ENCODE results near the gene TSPO.

TSPO gene

DNA sequence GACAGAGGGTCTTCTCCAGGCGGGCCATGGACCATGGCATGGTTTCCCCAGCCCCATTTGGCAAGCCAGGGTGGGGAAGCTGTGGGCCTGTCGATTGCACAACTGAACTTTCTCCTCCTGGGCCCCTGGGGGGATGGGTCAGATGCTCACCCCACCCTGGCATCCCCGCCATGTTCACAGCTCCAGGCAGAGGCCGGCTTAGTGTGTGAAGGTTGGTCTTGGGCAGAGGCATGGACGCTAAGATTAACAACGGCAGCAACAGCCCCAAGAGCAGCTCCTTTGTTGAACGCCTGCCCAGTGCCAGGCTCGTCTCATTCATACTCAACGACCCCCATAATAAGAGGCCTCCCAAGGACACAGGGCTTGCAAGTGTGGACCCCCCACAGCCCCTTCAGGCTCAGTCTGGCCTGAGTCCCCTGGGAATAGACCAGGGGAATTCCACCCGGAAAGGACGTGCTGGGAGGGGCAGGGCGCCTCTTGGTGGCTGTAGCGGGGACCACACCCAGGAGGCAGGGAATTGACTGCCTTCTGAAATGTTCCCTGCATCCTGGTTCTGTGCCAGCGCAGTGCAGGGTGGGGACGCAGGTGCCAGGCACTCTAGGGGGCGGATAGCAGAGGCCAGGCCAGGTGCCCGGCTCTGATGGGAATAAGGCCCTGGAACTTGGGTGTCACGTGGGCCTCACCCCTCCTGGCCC lies 8.3 kb downstream of the TSPO start:
- DNase-seq = no peak

DNA sequence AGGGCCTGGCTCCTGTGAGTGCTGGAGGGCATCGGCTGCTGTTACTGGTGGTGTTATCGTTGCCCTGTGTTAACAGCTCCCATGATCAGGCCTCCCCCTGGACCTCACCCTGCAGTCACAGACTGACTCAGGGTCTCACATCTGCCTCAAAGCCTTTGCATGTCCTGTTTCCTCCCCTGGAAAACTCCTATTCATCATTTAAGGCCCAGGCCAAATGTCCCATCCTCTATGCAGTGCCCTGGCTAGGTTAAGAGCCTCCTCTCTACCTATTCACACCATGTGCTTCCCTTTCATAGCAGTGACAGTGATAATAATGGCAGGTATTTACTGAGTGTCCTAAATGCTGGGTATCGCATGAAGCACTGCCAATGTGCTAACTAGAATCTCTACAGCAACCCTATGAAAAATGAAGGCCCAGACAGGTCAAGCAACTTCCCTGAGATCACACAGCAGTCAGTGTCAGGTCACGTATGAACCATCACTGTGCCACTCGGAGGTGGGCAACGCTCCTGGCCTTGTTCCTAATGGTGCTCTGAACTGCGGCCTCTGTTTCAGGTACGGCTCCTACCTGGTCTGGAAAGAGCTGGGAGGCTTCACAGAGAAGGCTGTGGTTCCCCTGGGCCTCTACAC lies 9.3 kb downstream of the TSPO start:
- DNase-seq = no peak

- no peak for DNase-seq
Observed at GRCh38 chr22:43162412-43163150, 11.2 kb downstream of the TSPO start.

- DNase-seq = no peak
Observed at GRCh38 chr22:43163241-43163795, 12.0 kb downstream of the TSPO start.

GRCh38 chr22:43164636-43165035 lies 13.3 kb downstream of the TSPO start:
- DNase-seq = no peak

- DNase-seq = no peak
Observed at GRCh38 chr22:43166132-43166930, 15.0 kb downstream of the TSPO start.

DNA sequence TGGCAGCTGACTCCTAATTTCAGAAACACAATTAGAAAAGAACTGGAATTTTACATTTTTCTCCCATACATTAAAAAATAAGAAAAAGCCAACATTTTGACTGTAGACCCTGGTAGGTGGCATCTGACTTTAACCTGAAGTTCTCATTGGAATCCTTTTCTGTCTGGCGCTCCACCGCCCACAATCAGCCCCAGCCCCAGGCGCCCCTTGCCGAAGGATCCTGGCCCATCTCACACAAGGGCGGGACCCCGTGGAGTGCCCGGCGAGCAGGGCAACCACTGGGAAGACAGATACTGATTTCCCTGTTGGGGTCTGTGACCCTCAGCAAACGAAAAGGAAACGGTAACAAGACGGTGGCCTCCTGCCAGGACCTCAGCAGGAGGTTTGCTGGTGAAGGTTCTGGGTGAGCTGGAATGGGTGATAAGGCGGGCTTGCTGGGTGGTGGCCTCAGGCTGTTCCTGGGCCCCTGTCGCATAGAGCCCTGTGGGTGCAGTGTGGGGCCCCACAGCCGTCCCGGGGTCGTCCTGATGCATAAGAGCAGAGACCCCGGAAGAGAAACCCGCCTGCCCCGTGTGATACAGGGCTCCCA lies 15.7 kb downstream of the TSPO start:
- DNase-seq = no peak

DNA sequence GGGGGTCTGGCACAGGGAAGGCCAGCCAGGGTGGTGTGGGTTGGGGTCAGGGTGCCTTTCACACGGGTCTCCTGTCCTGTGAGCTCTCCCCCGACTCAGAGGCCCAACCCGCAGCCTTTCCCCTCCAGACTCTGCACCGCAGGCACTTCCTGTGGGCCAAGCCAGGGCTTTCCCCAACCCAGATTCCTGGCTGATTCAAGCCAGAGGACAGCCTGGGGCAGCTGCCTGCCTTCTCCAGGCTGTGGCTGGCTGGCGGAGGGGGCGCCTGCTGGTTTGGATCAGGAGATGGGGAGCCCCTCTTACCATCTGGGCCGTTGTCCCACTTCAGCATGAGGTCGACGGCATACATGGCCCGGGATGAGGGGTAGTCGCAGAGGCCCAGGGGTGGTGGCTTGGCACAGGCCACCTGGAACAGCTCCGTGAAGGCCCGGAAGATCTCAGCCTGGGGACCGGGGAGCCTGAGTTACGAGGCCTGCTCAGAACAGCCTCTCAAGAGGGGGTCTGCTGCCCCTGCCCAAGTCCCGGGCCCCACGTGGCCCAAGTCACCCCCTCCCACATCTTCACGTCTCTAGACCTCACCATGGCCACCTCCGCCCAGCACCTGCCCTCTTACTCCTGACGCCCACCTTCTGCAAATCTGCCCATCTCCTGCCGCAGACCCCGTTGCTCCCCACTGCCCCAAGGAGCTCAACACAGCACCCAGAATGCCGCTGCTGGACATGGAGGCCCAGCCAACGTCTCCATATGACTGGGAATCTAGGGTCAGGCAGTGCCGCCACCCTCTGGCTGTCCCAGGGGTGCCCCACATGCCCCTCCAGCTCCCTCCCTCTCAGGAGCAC lies 17.3 kb downstream of the TSPO start:
- DNase-seq = no peak

GRCh38 chr22:43169310-43170130 lies 18.2 kb downstream of the TSPO start:
- DNase-seq = no peak

DNA sequence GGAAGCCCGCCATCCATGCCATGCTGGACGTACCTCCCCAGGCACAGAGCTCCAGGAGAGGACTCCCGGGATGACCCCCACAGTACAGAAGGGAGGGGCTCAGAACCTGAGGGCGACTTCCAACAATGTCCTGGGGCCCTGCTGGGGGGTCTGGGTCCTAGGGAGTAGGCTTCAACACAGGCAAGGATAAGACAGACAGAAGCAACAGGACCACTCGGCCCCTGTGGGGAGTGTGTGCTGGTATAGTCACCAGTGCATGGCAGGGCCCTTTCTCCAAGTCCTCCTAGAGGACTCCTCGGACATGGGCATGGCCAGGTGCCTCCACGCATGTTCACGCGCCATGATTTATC lies 18.7 kb downstream of the TSPO start:
- no peak for DNase-seq

GRCh38 chr22:43171019-43171491 lies 19.7 kb downstream of the TSPO start:
- no peak for DNase-seq

- DNase-seq = no peak
Observed at GRCh38 chr22:43171607-43172006, 20.2 kb downstream of the TSPO start.

- DNase-seq = no peak
Observed at GRCh38 chr22:43172191-43172590, 20.8 kb downstream of the TSPO start.

GRCh38 chr22:43173566-43173965 lies 22.2 kb downstream of the TSPO start:
- no peak for DNase-seq

DNA sequence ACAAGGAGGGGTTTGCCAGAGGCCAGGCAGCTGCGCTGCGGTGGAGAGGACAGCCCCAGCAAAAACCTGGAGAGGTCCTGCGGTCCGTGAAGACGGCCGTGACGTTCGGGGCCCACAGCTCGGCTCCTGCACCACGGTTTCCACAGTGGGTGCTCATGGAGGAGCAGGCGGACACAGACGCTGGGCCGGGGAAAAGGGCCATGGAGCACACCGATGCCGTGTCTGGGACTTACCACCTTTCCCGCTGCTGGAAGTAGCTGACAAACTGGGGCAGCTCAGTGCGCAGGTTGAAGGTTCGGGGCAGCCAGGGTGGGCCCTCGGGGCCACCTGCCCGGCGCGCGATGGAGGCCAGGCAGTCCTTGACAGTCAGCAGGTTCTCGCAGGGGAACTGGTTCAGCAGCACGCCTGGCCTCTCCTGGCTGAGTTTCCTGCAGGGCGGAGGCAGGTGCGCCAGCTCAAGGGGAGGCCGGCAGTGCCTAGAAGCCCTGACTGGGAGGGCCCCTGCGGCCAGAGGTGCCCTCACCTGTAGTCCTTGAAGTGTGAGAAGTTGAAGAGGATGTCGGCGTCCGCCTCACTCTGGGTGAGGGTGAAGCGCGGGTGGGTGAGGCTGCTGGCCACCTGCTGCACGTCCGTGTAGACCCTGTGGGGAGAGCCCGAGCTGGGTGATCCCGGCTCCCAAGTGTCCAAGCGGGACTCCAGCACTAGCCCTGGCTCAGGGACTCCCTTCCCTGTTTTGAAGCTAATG lies 22.8 kb downstream of the TSPO start:
- no peak for DNase-seq

GRCh38 chr22:43174941-43175531 lies 23.7 kb downstream of the TSPO start:
- no peak for DNase-seq

- no peak for DNase-seq
Observed at GRCh38 chr22:43176090-43176489, 24.7 kb downstream of the TSPO start.

DNA sequence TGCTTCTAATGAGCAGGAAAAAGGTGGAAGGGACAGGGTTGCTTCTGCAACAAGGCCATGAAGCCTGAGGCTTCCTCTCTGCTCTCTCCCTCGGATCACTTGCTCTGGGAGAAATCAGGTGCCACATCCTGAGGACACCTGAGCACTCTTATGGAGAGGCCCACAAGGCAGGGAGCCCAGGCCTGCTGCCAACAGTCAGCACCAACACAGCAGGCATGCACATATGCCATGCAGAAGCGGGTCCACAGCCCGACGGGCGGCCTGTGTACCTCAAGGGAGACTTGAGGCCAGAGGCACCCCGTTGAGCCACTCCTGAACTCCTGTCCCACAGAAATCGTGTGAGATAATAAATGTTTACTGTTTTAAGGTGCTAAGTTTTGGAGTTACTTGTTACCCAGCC lies 26.1 kb downstream of the TSPO start:
- no peak for DNase-seq

DNA sequence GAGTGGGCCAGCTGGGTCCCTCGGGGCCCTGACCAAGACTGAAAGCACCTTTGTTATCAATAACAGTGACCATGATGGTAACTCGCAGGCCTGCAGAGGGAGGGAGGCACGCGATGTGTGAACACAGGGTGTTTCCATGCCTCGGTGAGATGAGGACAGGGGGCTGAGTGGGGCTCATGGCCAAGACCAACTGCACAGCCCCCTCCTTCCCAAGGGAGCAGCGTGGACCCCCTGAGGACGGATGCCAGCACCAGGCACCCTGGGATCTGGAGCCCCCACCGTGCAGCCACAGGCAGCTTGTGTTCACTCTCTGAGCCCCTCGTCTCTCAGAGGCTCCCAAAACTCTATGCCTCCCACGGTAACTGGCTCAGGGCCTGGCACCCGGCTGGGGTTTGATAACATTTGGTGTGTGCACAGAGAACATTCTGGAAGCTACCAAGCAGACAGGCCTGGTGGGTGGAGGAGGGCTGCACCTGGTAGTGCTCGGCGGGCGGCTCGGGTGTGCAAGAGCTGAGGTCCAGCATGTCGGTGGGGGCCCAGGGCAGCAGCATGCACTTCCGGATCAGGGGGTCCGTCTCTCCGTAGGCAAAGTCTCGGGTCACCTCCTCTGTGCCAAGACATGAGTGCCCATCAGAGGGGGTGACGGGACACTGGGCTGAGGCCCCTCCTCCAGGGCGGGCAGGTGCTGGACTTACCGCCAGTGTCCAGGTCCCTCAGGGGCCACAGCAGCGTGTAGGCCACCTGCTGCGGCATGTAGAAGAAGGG lies 28.0 kb downstream of the TSPO start:
- DNase-seq = no peak

Measured in suppressor macrophage treated with lipopolysaccharide for 4 hours (primary cell).